ENCODE measurements around the gene PRKCQ. TPM values are rescaled to one million over a fixed set of nuclear protein-coding genes. Genes with fewer than 3 reads are reported as not detected.
"Not testable (repeated sequence)": the region's sequence is repeated elsewhere in the genome, so short reads cannot be mapped to it uniquely, and the experiment has no call there.

The PRKCQ gene
- total RNA-seq, 2 experiments from 2014 or later: 49.5 to 53.0 TPM

DNA sequence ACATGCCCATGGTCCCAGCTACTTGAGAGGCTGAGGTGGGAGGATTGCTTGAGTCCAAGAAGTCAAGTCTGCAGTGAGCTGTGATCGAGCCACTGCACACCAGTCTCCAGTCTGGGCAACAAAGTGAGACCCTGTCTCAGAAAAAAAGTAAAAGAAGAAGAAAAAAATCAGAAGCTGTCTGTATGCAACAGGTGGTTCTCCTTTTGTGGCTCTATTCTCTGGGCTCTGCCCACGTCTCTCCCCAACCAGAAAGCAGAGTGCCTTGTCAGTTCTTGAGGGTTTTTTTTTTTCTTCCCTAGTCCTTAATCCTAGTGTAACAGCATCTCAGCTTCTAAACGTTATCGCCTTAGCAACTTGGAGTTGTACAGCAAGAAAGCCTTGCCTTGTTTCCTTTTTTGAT lies 89.5 kb downstream of the PRKCQ start:
- H3K4me3 Mint-ChIP-seq: no peak overlapping the region
- intact Hi-C loops (cut with micrococcal nuclease): loop anchor here (5.0 kb wide), 1 partner anchor 438 kb away; no protein-coding TSS in a partner anchor

DNA sequence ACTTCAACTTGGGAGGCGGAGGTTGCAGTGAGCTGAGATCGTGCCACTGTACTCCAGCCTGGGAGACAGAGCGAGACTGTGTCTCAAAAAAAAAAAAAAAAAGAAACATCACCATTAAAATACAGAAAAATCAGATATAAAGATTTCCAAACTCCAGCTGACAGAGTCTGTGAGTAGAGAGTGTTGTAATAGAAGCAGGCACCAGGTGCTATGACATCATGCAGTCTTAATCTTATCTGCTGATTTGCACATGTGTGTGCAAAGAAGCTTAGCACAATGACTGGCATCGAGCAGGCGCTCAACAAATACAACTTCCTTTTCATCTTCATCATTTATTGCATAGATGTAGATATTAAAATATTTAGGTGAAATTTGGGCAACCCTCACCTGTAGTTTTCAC lies 92.2 kb downstream of the PRKCQ start:
- Mint-ChIP-seq H3K27me3 (ENCODE audit: low read depth) (no peaks in the 10 kb centered on the region), H3K9me3 (no peaks in the 10 kb centered on the region), H3K4me3 (no peak overlapping the region), H3K27ac (no peak overlapping the region), H3K36me3 (ENCODE audit: low read depth) (peaks cover 77% of the 10 kb centered on the region), H3K4me1 (ENCODE audit: low read depth) (peaks cover 58% of the 10 kb centered on the region)
- CTCF ChIA-PET: interaction anchor here (1.7 kb wide), 1 partner anchor 12 kb away, joined by 3 read pairs; no protein-coding TSS in a partner anchor
- intact Hi-C loops (cut with micrococcal nuclease): no loop called here
- DNase-seq: no peak

More for the DNA sequence above, 89.5 kb downstream of the PRKCQ start:
- peaks cover 36% of the 10 kb centered on the region for H3K4me1 Mint-ChIP-seq (ENCODE audit: low read depth)
- H3K36me3 Mint-ChIP-seq (ENCODE audit: low read depth): peaks cover 53% of the 10 kb centered on the region
- CTCF ChIA-PET: interaction anchor here (0.9 kb wide), 1 partner anchor 24 kb away, joined by 3 read pairs; no protein-coding TSS in a partner anchor
- H3K27ac Mint-ChIP-seq: peak overlapping the region; percentile 22
- no peak for DNase-seq
- no peaks in the 10 kb centered on the region for H3K9me3 Mint-ChIP-seq
- H3K27me3 Mint-ChIP-seq (ENCODE audit: low read depth): no peaks in the 10 kb centered on the region

DNA sequence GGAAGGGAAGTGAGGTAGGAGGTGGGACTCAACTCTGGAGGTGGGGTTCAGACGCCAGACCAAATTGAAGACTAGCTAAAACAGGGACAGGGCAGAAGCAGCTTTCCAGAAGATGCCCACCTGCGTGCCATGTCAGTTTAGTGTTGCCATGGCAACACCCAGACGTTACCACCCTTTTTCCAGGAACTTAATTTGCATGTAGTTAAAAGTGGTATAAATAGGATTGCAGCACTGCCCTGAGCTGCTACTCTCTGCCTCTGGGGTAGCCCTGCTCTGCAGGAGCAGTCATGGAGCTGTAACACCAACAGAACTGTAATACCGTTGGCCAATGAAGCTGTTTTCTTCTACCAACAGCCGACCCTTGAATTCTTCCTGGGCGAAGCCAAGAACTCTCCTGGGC lies 93.8 kb downstream of the PRKCQ start:
- intact Hi-C loops (cut with micrococcal nuclease): no loop called here
- H3K9me3 Mint-ChIP-seq: no peaks in the 10 kb centered on the region
- peaks cover 79% of the 10 kb centered on the region for H3K36me3 Mint-ChIP-seq (ENCODE audit: low read depth)
- peaks cover 46% of the 10 kb centered on the region for H3K4me1 Mint-ChIP-seq (ENCODE audit: low read depth)
- CTCF ChIA-PET: no interaction called here
- no peak for DNase-seq
- H3K27me3 Mint-ChIP-seq (ENCODE audit: low read depth): no peaks in the 10 kb centered on the region
- no peak overlapping the region for H3K4me3 Mint-ChIP-seq
- H3K27ac Mint-ChIP-seq: peak overlapping the region; percentile 18

DNA sequence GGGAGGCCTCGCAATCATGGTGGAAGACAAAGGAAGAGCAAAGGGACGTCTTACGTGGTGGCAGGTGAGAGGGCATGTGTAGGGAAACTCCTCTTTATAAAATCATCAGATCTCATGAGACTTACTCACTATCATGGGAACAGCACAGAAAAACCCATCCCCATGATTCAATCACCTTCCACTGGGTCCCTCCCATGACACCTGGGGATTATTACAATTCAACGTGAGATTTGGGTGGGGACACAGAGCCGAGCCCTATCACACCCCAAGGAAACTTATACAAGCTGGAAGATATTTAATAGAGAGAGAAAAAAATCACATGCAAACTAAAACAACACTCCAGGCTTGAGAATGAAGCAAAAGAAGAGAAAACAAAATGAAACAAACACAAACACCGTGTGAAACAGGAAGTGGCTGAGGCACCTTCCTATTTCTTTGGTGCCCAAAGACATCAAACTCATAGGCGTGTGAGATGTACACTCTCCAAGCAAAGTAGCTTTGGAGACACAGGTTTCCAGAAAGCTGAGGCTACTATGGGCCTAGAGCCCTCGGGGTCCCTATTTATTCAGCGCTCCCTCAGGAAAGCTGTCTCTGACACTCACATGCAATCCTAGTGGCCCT lies 97.2 kb downstream of the PRKCQ start:
- H3K4me3 Mint-ChIP-seq: no peak overlapping the region
- no peak for DNase-seq
- intact Hi-C loops (cut with micrococcal nuclease): no loop called here
- peaks cover 72% of the 10 kb centered on the region for H3K36me3 Mint-ChIP-seq (ENCODE audit: low read depth)
- no peaks in the 10 kb centered on the region for H3K9me3 Mint-ChIP-seq
- H3K27me3 Mint-ChIP-seq (ENCODE audit: low read depth): no peaks in the 10 kb centered on the region
- peaks cover 46% of the 10 kb centered on the region for H3K4me1 Mint-ChIP-seq (ENCODE audit: low read depth)
- CTCF ChIA-PET: interaction anchor here (0.9 kb wide), 1 partner anchor 35 kb away, joined by 3 read pairs; no protein-coding TSS in a partner anchor
- H3K27ac Mint-ChIP-seq: peak overlapping the region; percentile 71

DNA sequence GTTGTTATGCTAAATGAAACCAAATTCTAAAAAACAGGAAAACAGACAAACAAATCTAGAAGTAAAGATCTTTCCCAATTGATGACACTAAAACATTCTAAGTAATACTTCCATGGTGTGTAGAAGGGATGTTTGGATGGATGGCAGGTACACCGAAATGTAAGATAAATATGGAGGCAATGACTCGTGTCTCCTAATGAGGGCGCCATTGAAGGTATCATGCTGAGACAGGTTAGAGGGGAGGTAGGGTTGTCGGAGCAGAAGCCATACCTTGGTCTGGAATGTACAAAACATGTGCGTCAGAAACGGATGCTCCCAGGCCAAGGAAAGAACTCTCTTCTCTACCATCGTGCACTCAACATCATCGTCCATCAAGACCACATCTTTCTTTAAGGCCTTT lies 101.4 kb downstream of the PRKCQ start:
- H3K4me1 Mint-ChIP-seq (ENCODE audit: low read depth): peaks cover 48% of the 10 kb centered on the region

DNA sequence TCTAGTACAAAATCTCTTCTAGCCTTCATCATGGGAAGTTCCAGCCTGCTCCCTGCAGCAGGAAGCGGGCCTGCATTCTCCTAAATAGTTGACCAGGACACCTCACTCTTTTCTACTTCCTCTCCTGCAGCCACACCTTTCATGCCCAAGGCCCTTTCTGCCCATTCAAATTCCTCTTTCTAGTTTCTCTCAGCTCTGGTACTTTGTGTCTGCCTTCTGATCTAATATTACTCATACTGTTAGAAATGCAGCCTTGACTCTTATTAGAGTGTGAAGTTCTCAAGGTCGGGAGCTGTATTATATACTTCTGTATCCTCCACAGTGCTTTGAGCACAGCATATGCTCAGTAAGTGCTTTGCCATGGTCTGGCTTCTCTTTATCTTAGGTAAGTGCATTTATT lies 103.1 kb downstream of the PRKCQ start:
- no peak overlapping the region for H3K27ac Mint-ChIP-seq
- CTCF ChIA-PET: no interaction called here
- intact Hi-C loops (cut with micrococcal nuclease): no loop called here
- peaks cover 55% of the 10 kb centered on the region for H3K36me3 Mint-ChIP-seq (ENCODE audit: low read depth)
- peaks cover 52% of the 10 kb centered on the region for H3K4me1 Mint-ChIP-seq (ENCODE audit: low read depth)
- DNase-seq: no peak
- no peak overlapping the region for H3K4me3 Mint-ChIP-seq
- no peaks in the 10 kb centered on the region for H3K9me3 Mint-ChIP-seq
- no peaks in the 10 kb centered on the region for H3K27me3 Mint-ChIP-seq (ENCODE audit: low read depth)

More for the DNA sequence above, 101.4 kb downstream of the PRKCQ start:
- DNase-seq: peak; percentile 24
- no peaks in the 10 kb centered on the region for H3K9me3 Mint-ChIP-seq
- no peak overlapping the region for H3K4me3 Mint-ChIP-seq
- intact Hi-C loops (cut with micrococcal nuclease): no loop called here
- H3K36me3 Mint-ChIP-seq (ENCODE audit: low read depth): peaks cover 62% of the 10 kb centered on the region
- no peak overlapping the region for H3K27ac Mint-ChIP-seq
- CTCF ChIA-PET: no interaction called here
- no peaks in the 10 kb centered on the region for H3K27me3 Mint-ChIP-seq (ENCODE audit: low read depth)

DNA sequence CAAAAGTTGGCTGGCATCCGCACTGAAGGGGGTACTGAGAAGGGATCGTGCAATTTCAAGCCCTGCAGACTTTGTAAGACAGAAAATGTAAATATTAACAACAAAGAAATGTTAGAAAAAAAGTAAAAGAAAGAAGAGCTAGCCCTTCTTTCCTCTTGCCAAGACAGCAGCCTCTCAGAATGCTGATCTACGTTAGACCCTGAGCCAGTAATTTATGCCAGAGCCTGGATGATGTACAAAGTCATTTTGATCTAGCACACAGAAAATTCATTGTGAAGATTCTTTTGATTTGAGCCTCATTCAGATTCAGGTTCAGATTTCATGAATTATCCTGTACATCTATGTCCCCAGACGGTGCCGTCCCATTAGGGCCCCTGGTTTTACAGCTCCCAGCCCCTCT lies 105.2 kb downstream of the PRKCQ start:
- H3K36me3 Mint-ChIP-seq (ENCODE audit: low read depth): peaks cover 61% of the 10 kb centered on the region
- H3K4me3 Mint-ChIP-seq: no peak overlapping the region
- no peaks in the 10 kb centered on the region for H3K9me3 Mint-ChIP-seq
- H3K4me1 Mint-ChIP-seq (ENCODE audit: low read depth): peaks cover 53% of the 10 kb centered on the region
- H3K27me3 Mint-ChIP-seq (ENCODE audit: low read depth): no peaks in the 10 kb centered on the region
- CTCF ChIA-PET: interaction anchor here (0.8 to 2.4 kb wide), 4 partner anchors 29 to 173 kb away, joined by 3 to 5 read pairs (median 4); no protein-coding TSS in a partner anchor
- intact Hi-C loops (cut with micrococcal nuclease): loop anchor here (1.0 to 5.0 kb wide), 8 partner anchors 17 to 192 kb away; no protein-coding TSS in a partner anchor
- peak overlapping the region; percentile 16 for H3K27ac Mint-ChIP-seq
- DNase-seq: no peak

DNA sequence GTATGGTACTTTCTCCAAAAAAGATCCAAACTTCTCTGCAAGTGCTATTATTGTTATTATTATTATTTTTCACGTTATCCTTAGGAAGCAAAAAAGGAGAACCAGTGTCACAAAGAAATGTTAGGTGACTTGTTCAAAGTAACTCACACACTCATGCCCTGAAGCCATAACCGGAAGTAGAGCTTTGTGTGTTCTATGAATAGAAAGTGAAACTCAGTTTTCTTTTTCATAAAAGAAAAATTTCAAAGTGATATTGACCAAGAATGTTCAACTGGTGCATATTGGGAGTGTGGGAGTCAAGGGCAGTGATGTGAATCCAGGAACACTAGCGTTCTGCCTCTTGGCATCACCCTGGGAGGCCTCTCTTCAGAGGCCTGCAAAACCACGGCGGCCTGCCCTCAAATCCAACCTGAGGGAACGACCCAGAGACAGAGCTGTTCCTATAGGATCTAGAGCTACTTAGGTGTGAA lies 106.1 kb downstream of the PRKCQ start:
- Mint-ChIP-seq H3K9me3 (no peaks in the 10 kb centered on the region), H3K27me3 (ENCODE audit: low read depth) (no peaks in the 10 kb centered on the region), H3K4me1 (ENCODE audit: low read depth) (peaks cover 53% of the 10 kb centered on the region), H3K4me3 (peak overlapping the region; percentile 71), H3K27ac (peak overlapping the region; percentile 89), H3K36me3 (ENCODE audit: low read depth) (peaks cover 65% of the 10 kb centered on the region)
- CTCF ChIA-PET: interaction anchor here (0.7 to 2.4 kb wide), 17 partner anchors 11 to 272 kb away, joined by 3 to 11 read pairs (median 4); no protein-coding TSS in a partner anchor
- DNase-seq: peak; percentile 36
- intact Hi-C loops (cut with micrococcal nuclease): loop anchor here (1.0 to 5.0 kb wide), 9 partner anchors 18 to 193 kb away; no protein-coding TSS in a partner anchor

DNA sequence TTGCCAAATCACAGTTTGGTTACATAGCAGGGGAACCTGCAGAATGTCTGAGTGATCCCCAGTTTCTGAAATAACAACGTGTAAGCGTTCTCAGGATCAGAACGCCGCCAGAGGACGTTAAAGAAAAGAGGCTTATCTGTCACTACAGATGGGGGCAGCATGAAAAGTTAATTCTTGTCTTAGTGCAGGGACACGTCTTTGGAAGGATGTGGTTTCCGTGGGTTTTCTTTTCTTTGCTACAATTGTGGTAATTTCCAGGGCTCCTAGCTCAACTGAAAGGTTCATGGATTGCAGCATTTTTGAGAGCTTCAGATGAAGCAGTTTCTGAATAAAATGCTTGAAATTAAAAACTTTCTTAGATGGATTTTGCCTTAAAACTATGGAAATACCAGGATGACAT lies 106.6 kb downstream of the PRKCQ start:
- Mint-ChIP-seq H3K27ac (peak overlapping the region; percentile 32), H3K4me1 (ENCODE audit: low read depth) (peaks cover 53% of the 10 kb centered on the region), H3K9me3 (no peaks in the 10 kb centered on the region), H3K27me3 (ENCODE audit: low read depth) (no peaks in the 10 kb centered on the region), H3K4me3 (no peak overlapping the region), H3K36me3 (ENCODE audit: low read depth) (peaks cover 60% of the 10 kb centered on the region)
- CTCF ChIA-PET: interaction anchor here (0.7 to 2.4 kb wide), 15 partner anchors 21 to 271 kb away, joined by 3 to 11 read pairs (median 4); no protein-coding TSS in a partner anchor
- intact Hi-C loops (cut with micrococcal nuclease): loop anchor here (1.0 to 5.0 kb wide), 2 partner anchors 56 to 127 kb away; no protein-coding TSS in a partner anchor
- peak; percentile 71 for DNase-seq

DNA sequence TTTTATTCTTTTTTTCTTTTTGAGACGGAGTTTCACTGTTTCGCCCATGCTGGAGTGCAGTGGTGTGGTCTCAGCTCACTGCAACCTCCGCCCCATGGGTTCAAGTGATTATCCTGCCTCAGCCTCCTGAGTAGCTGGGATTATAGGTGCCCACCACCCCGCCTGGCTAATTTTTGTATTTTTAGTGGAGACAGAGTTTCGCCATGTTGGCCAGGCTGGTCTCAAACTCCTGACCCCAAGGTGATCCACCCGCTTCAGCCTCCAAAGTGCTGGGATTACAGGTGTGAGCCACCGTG lies 107.4 kb downstream of the PRKCQ start:
- not testable (repeated sequence) for DNase-seq; H3K9me3 Mint-ChIP-seq; H3K4me3 Mint-ChIP-seq; H3K27me3 Mint-ChIP-seq (ENCODE audit: low read depth)
- H3K4me1 Mint-ChIP-seq (ENCODE audit: low read depth): peaks cover 53% of the 10 kb centered on the region
- peak overlapping the region; percentile 32 for H3K27ac Mint-ChIP-seq
- peaks cover 59% of the 10 kb centered on the region for H3K36me3 Mint-ChIP-seq (ENCODE audit: low read depth)
- CTCF ChIA-PET: interaction anchor here (0.6 to 2.4 kb wide), 5 partner anchors 22 to 199 kb away, joined by 3 to 11 read pairs (median 3); no protein-coding TSS in a partner anchor
- intact Hi-C loops (cut with micrococcal nuclease): loop anchor here (1.0 to 5.0 kb wide), 2 partner anchors 55 to 128 kb away; no protein-coding TSS in a partner anchor

DNA sequence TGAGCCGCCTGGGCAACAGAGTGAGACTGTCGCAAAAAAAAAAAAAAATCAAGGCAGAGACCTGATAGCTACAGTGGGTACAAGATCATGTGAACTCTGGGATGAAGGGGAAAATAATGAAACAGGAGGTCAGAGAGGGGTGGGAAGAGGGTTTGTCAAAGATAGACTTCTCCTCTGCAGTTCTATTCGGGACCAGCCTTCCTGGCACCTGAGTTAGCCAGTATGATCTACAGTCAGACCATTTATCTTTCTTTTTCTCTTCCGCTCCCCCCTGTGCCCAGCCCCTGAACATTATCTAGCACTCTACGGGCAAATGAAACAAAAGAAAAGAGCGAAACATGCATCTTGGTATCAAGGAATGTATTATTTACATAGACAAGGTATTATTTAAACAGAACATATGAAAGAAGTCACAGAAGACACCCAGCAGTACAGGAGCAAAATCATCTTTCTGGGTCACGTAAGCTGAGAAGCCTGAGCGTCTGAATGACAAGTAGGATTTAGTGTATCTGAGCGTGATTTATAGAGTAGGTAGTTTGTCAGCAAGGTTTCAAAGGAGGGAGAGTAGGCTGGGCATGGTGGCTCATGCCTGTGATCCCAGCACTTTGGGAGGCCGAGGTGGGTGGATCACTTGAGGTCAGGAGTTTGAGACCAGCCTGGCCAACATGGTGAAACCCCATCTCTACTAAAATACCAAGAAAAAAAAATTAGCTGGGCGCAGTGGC lies 109.0 kb downstream of the PRKCQ start:
- no peak overlapping the region for H3K4me3 Mint-ChIP-seq
- H3K9me3 Mint-ChIP-seq: no peaks in the 10 kb centered on the region
- H3K27ac Mint-ChIP-seq: no peak overlapping the region
- DNase-seq: no peak
- intact Hi-C loops (cut with micrococcal nuclease): loop anchor here (5.0 kb wide), 1 partner anchor 54 kb away; no protein-coding TSS in a partner anchor
- peaks cover 56% of the 10 kb centered on the region for H3K36me3 Mint-ChIP-seq (ENCODE audit: low read depth)
- H3K27me3 Mint-ChIP-seq (ENCODE audit: low read depth): no peaks in the 10 kb centered on the region
- peaks cover 51% of the 10 kb centered on the region for H3K4me1 Mint-ChIP-seq (ENCODE audit: low read depth)
- CTCF ChIA-PET: interaction anchor here (1.1 to 1.5 kb wide), 2 partner anchors 27 to 200 kb away, joined by 3 to 4 read pairs; no protein-coding TSS in a partner anchor

DNA sequence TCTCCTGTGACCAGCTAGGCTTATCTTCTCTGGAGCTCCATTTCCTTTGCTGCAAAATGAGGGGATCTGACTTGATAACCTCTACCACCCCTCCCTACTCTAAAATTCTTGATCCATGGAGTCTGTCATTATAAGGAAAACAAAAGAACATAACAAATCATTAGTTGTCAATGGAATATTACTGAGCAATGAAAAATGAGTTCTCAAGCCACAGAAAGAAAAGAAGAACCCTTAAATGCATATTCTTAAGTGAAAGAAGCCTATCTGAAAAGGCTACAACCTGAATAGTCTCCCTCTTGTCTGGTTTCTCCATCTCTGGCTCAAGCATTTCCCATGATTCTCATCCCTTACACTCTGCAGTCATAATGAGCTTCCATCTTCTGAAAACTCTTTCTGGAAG lies 110.4 kb downstream of the PRKCQ start:
- H3K4me1 Mint-ChIP-seq (ENCODE audit: low read depth): peaks cover 50% of the 10 kb centered on the region
- H3K27ac Mint-ChIP-seq: no peak overlapping the region
- no peak overlapping the region for H3K4me3 Mint-ChIP-seq
- no peaks in the 10 kb centered on the region for H3K9me3 Mint-ChIP-seq
- DNase-seq: no peak
- H3K36me3 Mint-ChIP-seq (ENCODE audit: low read depth): peaks cover 59% of the 10 kb centered on the region
- CTCF ChIA-PET: no interaction called here
- H3K27me3 Mint-ChIP-seq (ENCODE audit: low read depth): no peaks in the 10 kb centered on the region
- intact Hi-C loops (cut with micrococcal nuclease): loop anchor here (5.0 kb wide), 1 partner anchor 52 kb away; no protein-coding TSS in a partner anchor
